Calu3 (cell line): ENCODE measurements around the gene VPS72. TPM values are rescaled to one million over a fixed set of nuclear protein-coding genes. Genes with fewer than 3 reads are reported as not detected.
A peak's percentile ranks its signal among the peaks of the same experiment; 100 is the strongest.

Experiments
- BruUV-seq: library from RNA; stranded (reverse); fragments of 400-500 nt; replicated peaks from 2 replicates; lab custom pipeline; 2021; lab: Mats Ljungman, UMichigan
- CTCF ChIA-PET: fragments of 300-600 bp; sonication (Branson Sonifier 250); formaldehyde crosslinking; loops from one replicate; lab custom pipeline; 2022; ENCODE audit warnings: antibody characterized with exemption; lab: Charles Lee
- DNase-seq: peaks from one replicate; pipeline ENCODE4 v3.0.0; 2022
- H3K27ac Mint-ChIP-seq: one replicate; pipeline ENCODE4 v1.8.0; 2022; ENCODE audit warnings: mixed read lengths; ENCODE audit not compliant: unreplicated experiment
- H3K27me3 Mint-ChIP-seq: one replicate; pipeline ENCODE4 v1.8.0; 2022; ENCODE audit warnings: mixed read lengths; ENCODE audit not compliant: unreplicated experiment
- H3K36me3 Mint-ChIP-seq: one replicate; pipeline ENCODE4 v1.8.0; 2022; ENCODE audit warnings: mild to moderate bottlenecking, moderate library complexity, mixed read lengths; ENCODE audit not compliant: insufficient read depth, unreplicated experiment
- H3K4me1 Mint-ChIP-seq: one replicate; pipeline ENCODE4 v1.8.0; 2022; ENCODE audit warnings: mild to moderate bottlenecking, low read depth, mixed read lengths; ENCODE audit not compliant: unreplicated experiment
- H3K4me3 Mint-ChIP-seq: one replicate; pipeline ENCODE4 v1.8.0; 2022; ENCODE audit warnings: mild to moderate bottlenecking, low read depth, moderate library complexity, mixed read lengths; ENCODE audit not compliant: unreplicated experiment
- H3K9me3 Mint-ChIP-seq: one replicate; pipeline ENCODE4 v1.8.0; 2022; ENCODE audit warnings: low read depth, mixed read lengths; ENCODE audit not compliant: unreplicated experiment
- CTCF ChIP-seq: fragments of 200-600 bp; IDR thresholded peaks from one replicate; pipeline ENCODE4 v1.8.0; 2022; ENCODE audit warnings: antibody characterized with exemption; ENCODE audit not compliant: unreplicated experiment
- intact Hi-C: fragments of 100-400 bp; cut with micrococcal nuclease; formaldehyde crosslinking; loops from one replicate; pipeline ENCODE4 v1.10.0; 2022; ENCODE audit not compliant: unreplicated experiment
- total RNA-seq: library from RNA; stranded (reverse); gene quantifications from 2 replicates; pipeline ENCODE4 v1.2.3, GENCODE V29; 2022

VPS72 gene
- total RNA-seq, 1 experiment from 2014 or later, result 91.4 TPM

- no TSS peak for BruUV-seq
- H3K4me1 Mint-ChIP-seq, result peaks cover 16% of the 10 kb centered on the region
- peak overlapping the region; percentile 95 for H3K4me3 Mint-ChIP-seq
- CTCF ChIA-PET, result no interaction called here
- no peak for TF ChIP-seq CTCF
- no peak overlapping the region for H3K27ac Mint-ChIP-seq
- no peaks in the 10 kb centered on the region for H3K27me3 Mint-ChIP-seq
- peaks cover 37% of the 10 kb centered on the region for H3K36me3 Mint-ChIP-seq
- no peak for DNase-seq
- no peaks in the 10 kb centered on the region for H3K9me3 Mint-ChIP-seq
- intact Hi-C loops, result no loop called here
These were observed 25.2 kb downstream of the VPS72 start for GRCh38 chr1:151164732-151165280.

- no peaks in the 10 kb centered on the region for H3K36me3 Mint-ChIP-seq
- no peak overlapping the region for H3K4me3 Mint-ChIP-seq
- H3K27ac Mint-ChIP-seq, result no peak overlapping the region
- no peaks in the 10 kb centered on the region for H3K9me3 Mint-ChIP-seq
- TF ChIP-seq CTCF, result no peak
- H3K4me1 Mint-ChIP-seq, result peaks cover 1% of the 10 kb centered on the region
- CTCF ChIA-PET, result interaction anchor here (1.4 to 1.8 kb wide), 2 partner anchors 60 to 88 kb away, joined by 3 to 8 read pairs; partner anchors contain the start of gene GABPB2
- no peaks in the 10 kb centered on the region for H3K27me3 Mint-ChIP-seq
- BruUV-seq, result no TSS peak
- no peak for DNase-seq
- intact Hi-C loops, result no loop called here
These were observed 30.6 kb downstream of the VPS72 start for GRCh38 chr1:151159373-151159772.

GRCh38 chr1:151158751-151159251 is 31.2 kb downstream of the VPS72 start:
- H3K27ac Mint-ChIP-seq, result no peak overlapping the region

GRCh38 chr1:151158326-151158725 is 31.7 kb downstream of the VPS72 start:
- no peaks in the 10 kb centered on the region for H3K4me1 Mint-ChIP-seq
- H3K4me3 Mint-ChIP-seq, result no peak overlapping the region
- CTCF ChIA-PET, result interaction anchor here (0.7 to 1.8 kb wide), 4 partner anchors 48 to 306 kb away, joined by 3 to 8 read pairs (median 5); partner anchors contain the start of gene GABPB2
- H3K9me3 Mint-ChIP-seq, result no peaks in the 10 kb centered on the region
- intact Hi-C loops, result no loop called here
- no peak for TF ChIP-seq CTCF
- no peaks in the 10 kb centered on the region for H3K27me3 Mint-ChIP-seq
- H3K27ac Mint-ChIP-seq, result no peak overlapping the region
- no peaks in the 10 kb centered on the region for H3K36me3 Mint-ChIP-seq
- DNase-seq, result no peak
- BruUV-seq, result no TSS peak

More at GRCh38 chr1:151158751-151159251, 31.2 kb downstream of the VPS72 start:
- H3K27me3 Mint-ChIP-seq, result no peaks in the 10 kb centered on the region
- no peak for TF ChIP-seq CTCF
- CTCF ChIA-PET, result interaction anchor here (0.8 to 1.8 kb wide), 3 partner anchors 49 to 88 kb away, joined by 3 to 8 read pairs (median 7); partner anchors contain the start of gene GABPB2
- no peaks in the 10 kb centered on the region for H3K4me1 Mint-ChIP-seq
- H3K9me3 Mint-ChIP-seq, result no peaks in the 10 kb centered on the region
- intact Hi-C loops, result no loop called here
- H3K4me3 Mint-ChIP-seq, result no peak overlapping the region
- no peaks in the 10 kb centered on the region for H3K36me3 Mint-ChIP-seq
- DNase-seq, result no peak
- no TSS peak for BruUV-seq
